HG03442 (cell line): ENCODE data around the gene PRDM2.

Source experiments
- ATAC-seq: cut with Tn5 transposase; IDR thresholded peaks from one replicate; pipeline ENCODE4 v1.9.1; 2021; ENCODE audit warnings: mild to moderate bottlenecking, moderate library complexity; ENCODE audit not compliant: unreplicated experiment

Gene PRDM2

GRCh38 chr1:13763991-13764390 is 64.0 kb downstream of the PRDM2 start:
- no peak for ATAC-seq

DNA sequence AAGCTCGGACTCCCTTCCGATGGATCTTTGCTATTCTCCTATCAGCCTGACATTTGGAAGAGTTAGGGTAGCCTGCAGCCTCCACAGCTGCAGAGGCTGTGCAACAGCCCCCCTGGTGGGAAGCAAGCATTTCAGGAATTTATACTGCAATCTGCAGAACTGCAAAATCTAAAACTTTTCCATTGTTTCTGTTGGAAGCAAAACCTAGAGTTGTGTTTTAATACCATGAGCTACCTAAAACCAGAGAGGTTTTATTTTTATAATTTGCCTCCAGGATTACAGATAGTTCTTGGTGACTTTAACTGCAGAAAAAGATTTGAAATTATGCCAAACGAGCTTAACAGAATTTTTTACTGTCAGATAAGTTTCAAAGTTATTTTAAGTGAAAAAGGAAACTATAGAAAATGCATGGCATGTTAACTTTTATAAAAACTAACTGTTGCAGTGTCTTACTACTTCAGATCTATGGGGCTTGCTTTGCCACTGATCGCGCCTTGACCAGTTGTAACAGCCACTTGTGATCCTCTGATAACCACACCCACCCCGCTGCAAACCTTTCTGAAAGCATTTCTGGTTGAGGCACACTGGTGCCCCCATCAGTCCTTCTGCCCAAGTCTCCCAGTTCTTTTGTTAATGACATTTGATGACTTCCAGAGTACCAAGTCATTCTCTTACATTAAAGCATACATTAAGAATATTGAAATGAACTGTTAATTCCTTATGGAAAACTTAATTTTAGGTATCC is 64.8 kb downstream of the PRDM2 start:
- ATAC-seq: no peak

GRCh38 chr1:13766592-13767564 is 66.9 kb downstream of the PRDM2 start:
- no peak for ATAC-seq

- no peak for ATAC-seq
Observed at GRCh38 chr1:13769212-13769611, 69.2 kb downstream of the PRDM2 start.

DNA sequence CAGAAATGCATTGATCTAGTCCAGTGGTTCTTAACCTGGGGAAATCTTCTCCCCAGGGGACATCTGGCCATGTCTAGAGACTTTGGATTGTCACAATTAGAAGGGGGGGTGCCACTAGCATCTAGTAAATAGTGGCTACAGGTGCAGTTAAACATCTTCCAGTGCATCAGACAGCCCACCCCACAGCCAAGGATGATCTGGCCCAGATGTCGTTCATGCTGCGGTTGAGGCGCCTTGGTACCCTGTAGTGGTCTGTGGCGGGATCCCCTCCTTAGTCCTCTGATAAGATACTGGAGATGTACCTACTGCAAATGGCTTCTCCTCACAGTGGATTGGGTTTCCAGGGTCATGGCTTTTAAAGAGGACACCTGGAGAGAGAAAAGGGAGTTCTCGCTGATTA is 69.8 kb downstream of the PRDM2 start:
- no peak for ATAC-seq

DNA sequence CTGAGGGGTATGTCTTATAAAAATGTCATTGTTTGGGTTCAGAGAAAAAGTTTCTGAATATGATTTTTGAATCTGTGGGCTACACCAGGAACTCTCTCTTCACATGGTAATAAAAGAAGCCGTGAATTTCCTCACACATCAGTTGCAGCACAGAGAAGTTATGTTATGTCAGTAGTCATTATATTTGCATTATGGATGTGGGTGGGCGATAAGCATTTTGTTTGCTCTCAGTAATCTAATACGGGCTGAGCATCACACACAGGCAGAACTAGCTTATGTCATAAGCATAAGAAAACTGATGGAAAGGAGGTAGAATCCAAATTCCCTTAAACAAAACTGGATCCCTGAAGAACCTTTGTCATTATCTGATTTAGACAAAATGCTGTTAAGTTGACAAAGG is 70.8 kb downstream of the PRDM2 start:
- ATAC-seq: no peak

GRCh38 chr1:13771745-13772144 is 71.8 kb downstream of the PRDM2 start:
- ATAC-seq: no peak

- no peak for ATAC-seq
Observed at GRCh38 chr1:13772271-13772670, 72.3 kb downstream of the PRDM2 start.

- ATAC-seq: no peak
Observed at GRCh38 chr1:13774121-13774520, 74.1 kb downstream of the PRDM2 start.

DNA sequence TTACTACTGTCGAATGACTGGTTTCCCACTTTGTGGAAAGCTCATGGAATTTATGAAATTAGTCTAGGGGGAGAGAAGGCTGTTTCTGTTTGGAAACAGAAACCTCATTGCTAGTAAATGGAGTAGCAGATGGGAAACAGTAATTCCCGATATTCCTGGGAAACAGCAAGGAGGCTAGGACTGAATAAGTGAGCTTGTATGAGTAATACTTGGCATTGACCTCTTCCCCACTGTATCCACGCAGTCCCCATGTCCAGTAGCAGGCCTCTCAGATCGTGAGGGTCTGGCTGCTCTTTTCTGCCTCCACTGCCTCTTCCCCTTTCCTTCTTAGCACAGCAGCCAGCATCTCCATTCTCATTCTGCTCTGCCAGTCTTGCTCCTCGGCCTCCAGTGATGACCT is 75.5 kb downstream of the PRDM2 start:
- ATAC-seq: no peak

- ATAC-seq: no peak
Observed at GRCh38 chr1:13775916-13776315, 75.9 kb downstream of the PRDM2 start.

DNA sequence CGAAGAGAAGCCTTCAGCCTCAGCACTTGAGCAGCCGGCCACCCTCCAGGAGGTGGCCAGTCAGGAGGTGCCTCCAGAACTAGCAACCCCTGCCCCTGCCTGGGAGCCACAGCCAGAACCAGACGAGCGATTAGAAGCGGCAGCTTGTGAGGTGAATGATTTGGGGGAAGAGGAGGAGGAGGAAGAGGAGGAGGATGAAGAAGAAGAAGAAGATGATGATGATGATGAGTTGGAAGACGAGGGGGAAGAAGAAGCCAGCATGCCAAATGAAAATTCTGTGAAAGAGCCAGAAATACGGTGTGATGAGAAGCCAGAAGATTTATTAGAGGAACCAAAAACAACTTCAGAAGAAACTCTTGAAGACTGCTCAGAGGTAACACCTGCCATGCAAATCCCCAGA is 78.4 kb downstream of the PRDM2 start:
- no peak for ATAC-seq

GRCh38 chr1:13779930-13780329 is 79.9 kb downstream of the PRDM2 start:
- ATAC-seq: no peak

DNA sequence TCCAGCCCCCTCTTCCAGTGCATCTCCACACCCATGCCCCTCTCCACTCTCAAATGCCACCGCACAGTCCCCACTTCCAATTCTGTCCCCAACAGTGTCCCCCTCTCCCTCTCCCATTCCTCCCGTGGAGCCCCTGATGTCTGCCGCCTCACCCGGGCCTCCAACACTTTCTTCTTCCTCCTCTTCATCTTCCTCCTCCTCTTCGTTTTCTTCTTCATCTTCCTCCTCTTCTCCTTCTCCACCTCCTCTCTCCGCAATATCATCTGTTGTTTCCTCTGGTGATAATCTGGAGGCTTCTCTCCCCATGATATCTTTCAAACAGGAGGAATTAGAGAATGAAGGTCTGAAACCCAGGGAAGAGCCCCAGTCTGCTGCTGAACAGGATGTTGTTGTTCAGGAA is 80.8 kb downstream of the PRDM2 start:
- no peak for ATAC-seq

- no peak for ATAC-seq
Observed at GRCh38 chr1:13781228-13781627, 81.2 kb downstream of the PRDM2 start.

- ATAC-seq: no peak
Observed at GRCh38 chr1:13781907-13782633, 82.1 kb downstream of the PRDM2 start.

- ATAC-seq: no peak
Observed at GRCh38 chr1:13782634-13783360, 82.8 kb downstream of the PRDM2 start.

DNA sequence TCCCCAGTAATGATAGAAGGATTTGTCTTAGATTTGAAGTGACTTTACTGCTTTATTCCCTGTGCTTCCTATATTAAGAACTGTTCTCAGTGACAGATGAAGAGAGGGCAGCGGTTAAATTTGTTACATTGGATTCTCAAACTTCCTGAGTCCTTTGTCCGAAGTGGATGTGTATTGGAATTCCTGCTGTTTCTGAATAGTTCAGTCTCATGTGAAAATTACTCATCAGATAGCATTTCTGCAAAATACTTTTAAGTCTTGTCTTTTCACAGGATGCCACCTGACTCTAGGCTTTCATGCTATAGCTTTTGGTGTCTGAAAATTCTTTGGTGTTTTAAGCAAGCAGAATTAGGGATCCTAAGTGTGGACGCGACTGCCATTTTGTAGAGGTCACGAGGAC is 83.6 kb downstream of the PRDM2 start:
- ATAC-seq: no peak

DNA sequence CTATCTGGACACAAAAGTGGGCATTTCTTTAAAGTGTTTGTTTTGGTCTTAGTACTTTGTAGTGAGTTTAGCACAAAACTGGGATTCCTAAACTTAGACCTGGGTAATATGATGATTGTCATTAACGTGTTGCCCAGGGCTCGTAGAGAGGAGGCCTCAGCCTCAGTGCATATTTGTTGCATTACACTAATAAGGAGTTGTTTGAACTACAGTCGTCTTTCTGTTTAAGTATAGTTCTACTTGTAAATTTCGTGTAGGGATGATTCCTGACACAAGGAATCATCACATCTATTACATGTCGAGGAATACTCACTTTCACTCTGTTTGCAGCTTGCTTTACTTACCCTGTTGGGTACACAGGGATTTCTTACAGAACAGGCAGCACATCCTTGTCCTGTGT is 85.0 kb downstream of the PRDM2 start:
- ATAC-seq: no peak

- ATAC-seq: no peak
Observed at GRCh38 chr1:13786541-13786940, 86.6 kb downstream of the PRDM2 start.

DNA sequence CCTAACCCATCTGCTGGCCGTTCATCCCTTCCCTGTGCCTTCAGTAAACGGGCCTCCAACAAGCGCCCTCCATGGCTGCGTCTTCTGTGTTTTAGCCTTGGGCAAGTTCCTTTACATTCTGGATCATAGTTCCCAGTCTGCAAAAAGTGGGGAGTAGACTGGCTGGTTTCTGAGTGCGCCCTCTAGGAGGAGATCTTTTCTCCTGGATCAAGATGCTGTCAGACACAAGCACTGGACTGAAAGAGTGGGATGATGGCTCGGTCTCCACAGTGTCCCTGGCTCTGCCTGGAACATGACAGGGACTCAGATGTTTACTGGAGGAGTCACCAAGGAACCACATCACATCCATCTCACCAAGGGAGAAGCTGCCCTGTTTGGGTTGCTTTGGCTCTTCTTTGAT is 88.8 kb downstream of the PRDM2 start:
- no peak for ATAC-seq
